Upper lobe of right lung (tissue), 1 donor: ENCODE results near the gene NACA2. TPM values are rescaled to one million over a fixed set of nuclear protein-coding genes. Genes with fewer than 3 reads are reported as not detected.
"Not testable (repeated sequence)": the region's sequence is repeated elsewhere in the genome, so short reads cannot be mapped to it uniquely, and the experiment has no call there.

ENCODE experiments used
- ATAC-seq: fragments of 200-7000 bp; cut with Tn5 transposase; one replicate; pipeline ENCODE4 v1.9.1; 2020; ENCODE audit warnings: mild to moderate bottlenecking, moderate library complexity
- DNase-seq: peaks from one replicate; pipeline ENCODE4 v3.0.0-alpha.2; 2020
- H3K27ac ChIP-seq: fragments of 200-600 bp; one replicate; pipeline ENCODE4 v1.8.0; 2022
- H3K27me3 ChIP-seq: fragments of 200-600 bp; one replicate; pipeline ENCODE4 v1.8.0; 2022; ENCODE audit warnings: mild to moderate bottlenecking
- H3K36me3 ChIP-seq: fragments of 200-600 bp; one replicate; pipeline ENCODE4 v1.8.0; 2022
- H3K4me1 ChIP-seq: fragments of 200-600 bp; one replicate; pipeline ENCODE4 v1.8.0; 2022
- H3K4me3 ChIP-seq: fragments of 200-600 bp; one replicate; pipeline ENCODE4 v1.8.0; 2022; ENCODE audit warnings: mild to moderate bottlenecking
- H3K9me3 ChIP-seq: fragments of 200-600 bp; one replicate; pipeline ENCODE4 v1.8.0; 2022
- intact Hi-C: fragments of 100-400 bp; cut with DNase I; formaldehyde crosslinking; loops from one replicate; pipeline ENCODE4 v1.11.0; 2022
- total RNA-seq: library from RNA; stranded (reverse); fragmentation: NEBNext Ultra II Directional; extraction: Animal tissue kit (Norgen Biotek cat#: 25700); gene quantifications from one replicate; pipeline ENCODE4 v1.2.1, GENCODE V29; 2021
- TF ChIP-seq, protein P1 (sequence below): fragments of 200-600 bp; IDR thresholded peaks from one replicate; pipeline ENCODE4 v1.8.0; 2022; ENCODE audit warnings: antibody characterized with exemption
- donor health status: DM: no; HTN: yes; CAD: no; lungs with severe emphysema.

NACA2 gene
- total RNA-seq, 1 donor from 2014 or later: not detected

DNA sequence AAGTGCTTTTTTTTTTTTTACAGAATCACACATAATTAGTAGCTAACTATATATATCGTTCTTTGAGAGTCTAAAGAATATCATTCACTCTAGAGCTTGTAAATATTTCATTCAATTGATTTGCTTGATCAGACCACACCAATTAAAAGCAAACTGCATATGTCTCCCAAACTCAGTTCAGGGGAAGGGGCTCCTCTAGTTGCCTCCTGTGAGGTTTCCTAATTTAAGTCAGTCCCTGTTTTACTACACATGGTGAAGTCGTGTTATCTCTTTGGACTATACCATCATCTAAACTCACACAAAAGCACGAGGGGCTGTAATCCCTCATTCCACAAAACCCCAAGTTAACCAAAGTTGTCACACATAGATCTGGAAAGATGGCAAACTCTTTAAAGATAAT lies 11.7 kb downstream of the NACA2 start:
- intact Hi-C loops: no loop called here
- TF ChIP-seq, protein P1, sequence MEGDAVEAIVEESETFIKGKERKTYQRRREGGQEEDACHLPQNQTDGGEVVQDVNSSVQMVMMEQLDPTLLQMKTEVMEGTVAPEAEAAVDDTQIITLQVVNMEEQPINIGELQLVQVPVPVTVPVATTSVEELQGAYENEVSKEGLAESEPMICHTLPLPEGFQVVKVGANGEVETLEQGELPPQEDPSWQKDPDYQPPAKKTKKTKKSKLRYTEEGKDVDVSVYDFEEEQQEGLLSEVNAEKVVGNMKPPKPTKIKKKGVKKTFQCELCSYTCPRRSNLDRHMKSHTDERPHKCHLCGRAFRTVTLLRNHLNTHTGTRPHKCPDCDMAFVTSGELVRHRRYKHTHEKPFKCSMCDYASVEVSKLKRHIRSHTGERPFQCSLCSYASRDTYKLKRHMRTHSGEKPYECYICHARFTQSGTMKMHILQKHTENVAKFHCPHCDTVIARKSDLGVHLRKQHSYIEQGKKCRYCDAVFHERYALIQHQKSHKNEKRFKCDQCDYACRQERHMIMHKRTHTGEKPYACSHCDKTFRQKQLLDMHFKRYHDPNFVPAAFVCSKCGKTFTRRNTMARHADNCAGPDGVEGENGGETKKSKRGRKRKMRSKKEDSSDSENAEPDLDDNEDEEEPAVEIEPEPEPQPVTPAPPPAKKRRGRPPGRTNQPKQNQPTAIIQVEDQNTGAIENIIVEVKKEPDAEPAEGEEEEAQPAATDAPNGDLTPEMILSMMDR: no peak
- H3K4me1 ChIP-seq: no peaks in the 10 kb centered on the region
- DNase-seq: no peak
- peak overlapping the region; percentile 33 for H3K27ac ChIP-seq
- H3K36me3 ChIP-seq: no peaks in the 10 kb centered on the region
- H3K27me3 ChIP-seq: peaks cover 3% of the 10 kb centered on the region
- H3K4me3 ChIP-seq: peak overlapping the region; percentile 6
- no peaks in the 10 kb centered on the region for H3K9me3 ChIP-seq
- ATAC-seq: no peak

GRCh38 chr17:61578645-61579044 lies 12.4 kb downstream of the NACA2 start:
- H3K4me3 ChIP-seq: no peak overlapping the region
- intact Hi-C loops: no loop called here
- no peaks in the 10 kb centered on the region for H3K4me1 ChIP-seq
- H3K27me3 ChIP-seq: peaks cover 3% of the 10 kb centered on the region
- no peak for ATAC-seq
- H3K36me3 ChIP-seq: no peaks in the 10 kb centered on the region
- no peaks in the 10 kb centered on the region for H3K9me3 ChIP-seq
- H3K27ac ChIP-seq: no peak overlapping the region
- DNase-seq: no peak
- TF ChIP-seq, protein P1: no peak

GRCh38 chr17:61575983-61576382 lies 15.0 kb downstream of the NACA2 start:
- TF ChIP-seq, protein P1: no peak
- no peak overlapping the region for H3K27ac ChIP-seq
- intact Hi-C loops: no loop called here
- no peaks in the 10 kb centered on the region for H3K36me3 ChIP-seq
- ATAC-seq (no peak), DNase-seq (no peak)
- no peaks in the 10 kb centered on the region for H3K4me1 ChIP-seq
- H3K4me3 ChIP-seq: no peak overlapping the region
- H3K9me3 ChIP-seq: no peaks in the 10 kb centered on the region
- H3K27me3 ChIP-seq: peaks cover 3% of the 10 kb centered on the region

DNA sequence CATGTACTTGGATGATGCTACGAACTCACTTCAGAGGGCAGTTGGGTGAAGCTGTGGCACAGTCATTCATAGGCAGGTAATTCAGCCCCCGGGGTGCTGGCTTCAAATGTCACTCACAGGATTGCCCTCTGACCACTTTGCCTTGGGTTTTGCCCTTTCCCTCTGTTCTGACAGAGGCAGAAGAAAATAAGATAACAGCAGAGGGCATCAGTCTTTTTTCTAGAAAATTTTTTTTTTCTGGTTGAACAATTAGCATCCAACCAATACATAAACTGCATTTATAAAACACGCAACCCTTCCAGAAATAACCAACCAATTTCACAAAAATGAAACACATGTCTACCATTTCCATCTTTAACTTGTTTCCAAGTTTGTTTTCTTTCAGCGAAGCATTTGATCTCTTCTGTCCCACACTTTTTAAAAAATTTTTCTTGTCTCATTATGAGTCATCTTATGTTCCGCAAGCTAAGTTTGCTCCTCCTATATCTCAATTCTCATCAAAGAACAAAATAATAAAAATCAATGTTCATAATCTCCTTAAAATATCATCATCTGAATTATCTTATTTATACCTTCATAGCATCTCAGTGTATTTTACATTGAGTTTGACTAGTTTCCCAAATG lies 15.6 kb downstream of the NACA2 start:
- no peaks in the 10 kb centered on the region for H3K4me1 ChIP-seq
- H3K9me3 ChIP-seq: no peaks in the 10 kb centered on the region
- ATAC-seq (no peak), DNase-seq (no peak)
- H3K36me3 ChIP-seq: no peaks in the 10 kb centered on the region
- intact Hi-C loops: no loop called here
- TF ChIP-seq, protein P1: no peak
- no peak overlapping the region for H3K4me3 ChIP-seq
- H3K27ac ChIP-seq: no peak overlapping the region
- H3K27me3 ChIP-seq: peaks cover under 1% of the 10 kb centered on the region

DNA sequence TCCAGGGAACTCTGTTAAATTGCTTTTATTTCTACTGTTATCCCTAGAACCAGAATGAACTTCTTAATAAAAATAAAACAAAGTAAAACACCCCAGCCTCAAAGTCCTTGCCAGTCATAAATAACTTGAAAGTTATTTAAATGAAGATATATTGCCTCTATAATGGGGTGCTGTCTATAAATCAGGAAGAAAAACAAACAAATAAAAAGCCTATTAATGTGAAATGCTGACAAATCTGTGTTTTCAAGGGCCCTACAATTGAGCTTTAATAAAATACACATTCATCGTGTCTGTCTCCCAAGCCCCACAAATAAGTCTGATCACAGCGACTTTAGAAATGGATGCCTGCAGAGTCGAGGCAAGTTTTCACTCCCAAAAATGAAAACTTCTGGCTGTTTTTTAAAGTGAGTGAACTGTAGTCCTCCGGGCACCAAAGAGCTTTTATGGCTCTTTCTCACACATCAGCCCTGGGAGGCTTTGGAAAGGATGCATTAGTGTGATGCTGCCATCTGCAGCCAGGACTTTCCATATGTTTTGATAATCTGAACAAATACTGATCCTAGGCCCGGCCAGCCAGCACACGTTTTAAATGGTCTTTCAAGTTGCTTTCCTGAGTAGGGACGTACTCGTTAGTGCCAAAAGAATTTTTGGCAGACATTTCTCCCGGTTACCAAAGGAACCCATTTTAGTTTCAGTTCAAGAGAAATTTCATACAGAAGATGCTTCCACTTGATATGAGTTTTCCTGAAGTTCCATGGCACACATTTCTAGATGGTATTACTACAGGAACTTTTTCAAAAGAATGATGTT lies 16.3 kb downstream of the NACA2 start:
- Histone ChIP-seq H3K27me3 (no peaks in the 10 kb centered on the region), H3K36me3 (no peaks in the 10 kb centered on the region), H3K27ac (no peak overlapping the region), H3K4me1 (no peaks in the 10 kb centered on the region), H3K9me3 (no peaks in the 10 kb centered on the region), H3K4me3 (no peak overlapping the region)
- intact Hi-C loops: no loop called here
- DNase-seq (no peak), ATAC-seq (peak; percentile 27)
- TF ChIP-seq, protein P1: no peak

DNA sequence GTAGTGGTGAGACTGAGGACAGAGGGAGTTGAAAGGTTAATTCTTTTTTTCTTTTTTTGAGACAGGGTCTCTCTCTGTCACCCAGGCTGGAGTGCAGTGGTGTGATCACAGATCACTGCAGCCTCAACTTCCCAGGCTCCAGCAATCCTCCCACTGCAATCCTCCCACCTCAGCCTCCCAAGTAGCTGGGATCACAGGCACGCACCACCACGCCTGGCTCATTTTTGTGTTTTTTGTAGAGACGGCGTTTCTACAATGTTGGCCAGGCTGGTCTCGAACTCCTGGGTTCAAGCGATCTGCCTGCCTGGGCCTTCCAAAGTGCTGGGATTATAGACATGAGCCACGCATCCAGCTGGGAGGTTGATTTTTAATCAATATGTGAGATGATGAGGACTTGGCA lies 18.5 kb downstream of the NACA2 start:
- intact Hi-C loops, H3K36me3 ChIP-seq, ATAC-seq, H3K9me3 ChIP-seq, H3K27ac ChIP-seq, H3K4me1 ChIP-seq, H3K4me3 ChIP-seq, H3K27me3 ChIP-seq, DNase-seq: not testable (repeated sequence)
